Gastroesophageal sphincter (tissue), 4 donors: ENCODE results near the gene RAPGEF5. TPM values are rescaled to one million over a fixed set of nuclear protein-coding genes. Genes with fewer than 3 reads are reported as not detected.

ENCODE experiments used
- ATAC-seq: fragments of 150-250 bp; one replicate; pipeline ENCODE4 v1.9.1; 2016; ENCODE audit warnings: mild to moderate bottlenecking, moderate library complexity
- H3K27ac ChIP-seq, 4 donors: fragments of 200-600 bp; sonication (generic) in 3 of 4; 1 replicate in 3 of 4; 2 replicates in 1 of 4; pipeline ENCODE4 v1.5.1; 2016 to 2019
- H3K27me3 ChIP-seq: fragments of 200-600 bp; sonication (generic); one replicate; pipeline ENCODE4 v1.5.1; 2019
- H3K36me3 ChIP-seq, 2 donors: fragments of 200-600 bp; sonication (generic); one replicate each; pipeline ENCODE4 v1.5.1; 2019; ENCODE audit warnings: control low read depth in 1 of 2
- H3K4me1 ChIP-seq, 3 donors: fragments of 200-600 bp; sonication (generic); 1 replicate in 2 of 3; 2 replicates in 1 of 3; pipeline ENCODE4 v1.5.1; 2016 to 2019; ENCODE audit warnings: control low read depth in 2 of 3
- H3K4me3 ChIP-seq, 2 donors: fragments of 200-600 bp; sonication (generic); one replicate each; pipeline ENCODE4 v1.5.1; 2019; ENCODE audit warnings: mild to moderate bottlenecking in 1 of 2, moderate library complexity in 1 of 2
- H3K9me3 ChIP-seq, 3 donors: fragments of 200-600 bp; sonication (generic); one replicate each; pipeline ENCODE4 v1.5.1; 2017 to 2019; ENCODE audit warnings: control low read depth in 2 of 3
- CTCF ChIP-seq, 4 experiments: fragments of 200-600 bp in 2 of 4; fragments of 450-650 bp in 2 of 4; sonication (generic) in 1 of 4; IDR thresholded peaks; one replicate each; pipeline ENCODE4 v1.5.1; 2017 to 2019; ENCODE audit warnings: antibody characterized with exemption in 4 of 4, mild to moderate bottlenecking in 2 of 4, moderate library complexity in 2 of 4
- EP300 ChIP-seq: sonication (generic); formaldehyde crosslinking; IDR thresholded peaks from one replicate; pipeline ENCODE4 v1.6.1; 2017; ENCODE audit warnings: antibody characterized with exemption, mild to moderate bottlenecking
- POLR2A ChIP-seq, 2 donors: fragments of 450-650 bp; IDR thresholded peaks; one replicate each; pipeline ENCODE4 v1.6.1; 2017; ENCODE audit warnings: antibody characterized with exemption in 2 of 2, mild to moderate bottlenecking in 2 of 2, moderate library complexity in 1 of 2
- POLR2AphosphoS5 ChIP-seq: sonication (generic); formaldehyde crosslinking; IDR thresholded peaks from one replicate; pipeline ENCODE4 v1.6.1; 2017; ENCODE audit warnings: antibody characterized with exemption
- WGBS, 2 donors: methylation state at CpG; one replicate each; pipeline ENCODE4 v1.1.5; 2018; ENCODE audit warnings: low coverage in 1 of 2; 5-methylcytosine and 5-hydroxymethylcytosine counted together
- total RNA-seq, 4 donors: library from RNA; depleted of rRNA; stranded (reverse); fragments of >200 nt; gene quantifications; one replicate each; pipeline ENCODE4 v1.1.0, GENCODE V29; 2016

RAPGEF5 gene
- total RNA-seq, 4 donors from 2014 or later: 21.5 to 29.8 (median 26.6) TPM

- peak; percentile 25 for ATAC-seq
- 40 to 54% methylated on average over 6 to 7 of the region's 8 CpGs for WGBS, 2 donors
- Histone ChIP-seq H3K27ac (peak overlapping the region in 3 of 4 donors; percentile 18 to 43 (median 25)), H3K36me3 (peaks cover 0 to 5% of the 10 kb centered on the region in 2 donors), H3K4me3 (no peak overlapping the region), H3K4me1 (peaks cover 0 to 8% (median 0%) of the 10 kb centered on the region in 3 donors), H3K9me3 (no peaks in the 10 kb centered on the region), H3K27me3 (peaks cover 12% of the 10 kb centered on the region)
- no peak for TF ChIP-seq POLR2AphosphoS5
- TF ChIP-seq CTCF (IDR thresholded peaks at IDR 0.05): no peak
- TF ChIP-seq POLR2A (IDR thresholded peaks at IDR 0.05): no peak
- TF ChIP-seq EP300: no peak
These were observed 235.1 kb downstream of the RAPGEF5 start for GRCh38 chr7:22121702-22122474.

- WGBS, 2 donors: 80 to 83% methylated on average over 5 to 8 of the region's 8 CpGs
- peaks cover 12% of the 10 kb centered on the region for H3K27me3 ChIP-seq
- H3K4me1 ChIP-seq: peaks cover 0 to 8% (median 0%) of the 10 kb centered on the region in 3 donors
- peaks cover 0 to 5% of the 10 kb centered on the region in 2 donors for H3K36me3 ChIP-seq
- ATAC-seq: no peak
- H3K27ac ChIP-seq: no peak overlapping the region
- no peak for TF ChIP-seq POLR2A (IDR thresholded peaks at IDR 0.05)
- TF ChIP-seq CTCF (IDR thresholded peaks at IDR 0.05): no peak
- no peak for TF ChIP-seq EP300
- no peak for TF ChIP-seq POLR2AphosphoS5
- H3K9me3 ChIP-seq: no peaks in the 10 kb centered on the region
- H3K4me3 ChIP-seq: no peak overlapping the region
These were observed 236.4 kb downstream of the RAPGEF5 start for GRCh38 chr7:22120391-22121053.

- H3K27ac ChIP-seq: no peak overlapping the region
These were observed 239.7 kb downstream of the RAPGEF5 start for GRCh38 chr7:22117222-22117621.

GRCh38 chr7:22116451-22117030 is 240.4 kb downstream of the RAPGEF5 start:
- ATAC-seq: no peak
- 90 to 97% methylated on average over 5 to 7 of the region's 7 CpGs for WGBS, 2 donors
- no peak overlapping the region for H3K27ac ChIP-seq
- TF ChIP-seq POLR2A (IDR thresholded peaks at IDR 0.05): no peak
- no peak for TF ChIP-seq EP300
- no peak for TF ChIP-seq CTCF (IDR thresholded peaks at IDR 0.05)
- no peak for TF ChIP-seq POLR2AphosphoS5
- H3K9me3 ChIP-seq: no peaks in the 10 kb centered on the region
- H3K4me3 ChIP-seq: no peak overlapping the region
- H3K4me1 ChIP-seq: no peaks in the 10 kb centered on the region
- peaks cover 0 to 5% of the 10 kb centered on the region in 2 donors for H3K36me3 ChIP-seq
- H3K27me3 ChIP-seq: no peaks in the 10 kb centered on the region

More at GRCh38 chr7:22117222-22117621, 239.7 kb downstream of the RAPGEF5 start:
- WGBS, 2 donors: 80 to 100% methylated on average over 2 of the region's 6 CpGs
- peaks cover 0 to 5% of the 10 kb centered on the region in 2 donors for H3K36me3 ChIP-seq
- H3K27me3 ChIP-seq: no peaks in the 10 kb centered on the region
- no peaks in the 10 kb centered on the region for H3K9me3 ChIP-seq
- H3K4me3 ChIP-seq: no peak overlapping the region
- no peak for ATAC-seq
- peaks cover 0 to under 1% (median 0%) of the 10 kb centered on the region in 3 donors for H3K4me1 ChIP-seq
- TF ChIP-seq EP300 (no peak), CTCF (IDR thresholded peaks at IDR 0.05) (no peak), POLR2AphosphoS5 (no peak), POLR2A (IDR thresholded peaks at IDR 0.05) (no peak)
